Measurements from ENCODE around the gene TMCC2.

GRCh38 chr1:205247130-205247921, 19.6 kb downstream of the TMCC2 start:
- no peak for TF ChIP-seq CTCF (IDR thresholded peaks at IDR 0.05; ENCODE audit: insufficient read depth, low read depth, low read length)
- TF ChIP-seq EZH2 (IDR thresholded peaks at IDR 0.05; ENCODE audit: insufficient read depth, low read length): no peak

Data from astrocyte (in vitro differentiated cells and primary cell).